ENCODE data around the gene PARN.

DNA sequence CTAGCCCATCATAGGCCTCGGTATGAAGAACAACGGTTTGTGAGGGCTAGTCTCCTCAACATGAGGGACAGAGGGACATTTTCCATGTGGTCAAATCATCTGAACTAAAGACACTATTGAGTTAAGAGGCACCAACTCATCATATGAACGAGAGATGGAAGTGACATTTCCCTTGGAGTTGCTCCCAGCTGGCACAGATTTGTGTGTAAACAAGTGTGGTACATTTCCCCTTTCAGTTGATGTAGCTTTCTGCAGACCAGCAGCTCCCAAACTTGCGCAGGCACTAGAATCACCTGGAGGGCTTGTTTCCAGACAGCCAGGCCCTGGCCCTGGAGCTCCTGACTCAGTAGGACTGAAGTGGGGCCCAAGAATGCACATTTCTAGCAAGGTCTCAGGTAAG is 205.5 kb downstream of the PARN start:
- TF ChIP-seq POLR2AphosphoS5 (IDR thresholded peaks at IDR 0.05; ENCODE audit: low read depth, low read length) (no peak), TAF1 (IDR thresholded peaks at IDR 0.05; ENCODE audit: low read depth, low read length) (no peak), POLR2A (IDR thresholded peaks at IDR 0.05; ENCODE audit: low read depth, low read length) (no peak), SPI1 (IDR thresholded peaks at IDR 0.05; ENCODE audit: low read depth, low read length) (no peak), PAX5 (IDR thresholded peaks at IDR 0.05; ENCODE audit: insufficient read depth, low read length, severe bottlenecking) (no peak)
